Kidney (tissue), 14 donors: ENCODE data around the gene GABBR2. TPM values are rescaled to one million over a fixed set of nuclear protein-coding genes. Genes with fewer than 3 reads are reported as not detected.
A peak's percentile ranks its signal among the peaks of the same experiment; 100 is the strongest.

Source experiments
- DNase-seq, 5 donors: peaks; one replicate each; pipeline ENCODE4 v3.0.0-alpha.2; 2013 to 2020
- FAIRE-seq: peaks from 2 replicates; lab custom pipeline; 2012; peaks lifted over from hg19 to GRCh38; lab: Jason Lieb, UNC
- H3K27ac ChIP-seq, 2 donors: one replicate each; pipeline ENCODE4 v1.7.0; 2013; ENCODE audit warnings: low read depth in 2 of 2, low read length in 2 of 2, inconsistent platforms in 1 of 2
- H3K27me3 ChIP-seq: one replicate; pipeline ENCODE4 v1.7.1; 2013; ENCODE audit warnings: low read length, inconsistent platforms; ENCODE audit not compliant: control insufficient read depth, insufficient read depth
- H3K36me3 ChIP-seq, 3 donors: one replicate each; pipeline versions ENCODE4 v1.7.0 to v1.7.1; 2013; ENCODE audit warnings: low read length in 3 of 3, control low read depth in 1 of 3, inconsistent platforms in 1 of 3; ENCODE audit not compliant: insufficient read depth in 3 of 3, control insufficient read depth in 2 of 3
- H3K4me1 ChIP-seq, 3 donors: one replicate each; pipeline versions ENCODE4 v1.7.0 to v1.7.1; 2013; ENCODE audit warnings: low read length in 3 of 3, inconsistent platforms in 1 of 3, low read depth in 1 of 3; ENCODE audit not compliant: control insufficient read depth in 2 of 3, insufficient read depth in 2 of 3
- H3K4me3 ChIP-seq, 3 donors: one replicate each; pipeline versions ENCODE4 v1.7.0 to v1.8.1; 2013; ENCODE audit warnings: low read length in 3 of 3, control low read depth in 1 of 3, inconsistent platforms in 1 of 3
- H3K9ac ChIP-seq, 3 donors: one replicate each; pipeline versions ENCODE4 v1.7.0 to v1.7.1; 2013; ENCODE audit warnings: low read length in 3 of 3, control low read depth in 1 of 3, inconsistent platforms in 1 of 3
- H3K9me3 ChIP-seq, 3 donors: one replicate each; pipeline versions ENCODE4 v1.7.0 to v1.7.1; 2013; ENCODE audit warnings: low read length in 3 of 3, control low read depth in 1 of 3, inconsistent platforms in 1 of 3; ENCODE audit not compliant: control insufficient read depth in 2 of 3, insufficient read depth in 1 of 3
- intact Hi-C: fragments of 100-400 bp; cut with DNase I; formaldehyde crosslinking; loops from one replicate; pipeline ENCODE4 v1.11.1; 2022
- polyA plus RNA-seq: library from polyadenylated mRNA; stranded (reverse); fragments of 350-450 nt; fragmentation: Illumina TruSeq; extraction: RNeasy Lipid Tissue Mini Kit (QIAGEN cat#74804); gene quantifications from one replicate; pipeline ENCODE4 v1.2.3, GENCODE V29; 2014; ENCODE audit warnings: low read depth, low replicate concordance; ENCODE audit not compliant: insufficient read depth
- total RNA-seq: library from RNA; stranded (reverse); fragmentation: NEBNext Ultra II Directional; extraction: Animal tissue kit (Norgen Biotek cat#: 25700); gene quantifications from one replicate; pipeline ENCODE4 v1.2.1, GENCODE V29; 2021
- TF ChIP-seq, protein P1 (sequence below): IDR thresholded peaks from 3 replicates; pipeline ENCODE4 v1.5.1; 2012; ENCODE audit warnings: mild to moderate bottlenecking, moderate library complexity, borderline replicate concordance; ENCODE audit not compliant: insufficient read depth; ENCODE audit errors: extremely low read depth
- donor health status: control.
- donor health status: control.
- donor health status: control.
- donor health status: control.
- donor health status: control.
- donor health status: DM: yes; HTN: yes; CAD: no.
- donor health status: Normal renal cell carcinoma (clear cell type).

GABBR2 gene
- total and polyA plus RNA-seq, 2 donors from 2014 or later, result 0.06 TPM; not detected in 1

DNA sequence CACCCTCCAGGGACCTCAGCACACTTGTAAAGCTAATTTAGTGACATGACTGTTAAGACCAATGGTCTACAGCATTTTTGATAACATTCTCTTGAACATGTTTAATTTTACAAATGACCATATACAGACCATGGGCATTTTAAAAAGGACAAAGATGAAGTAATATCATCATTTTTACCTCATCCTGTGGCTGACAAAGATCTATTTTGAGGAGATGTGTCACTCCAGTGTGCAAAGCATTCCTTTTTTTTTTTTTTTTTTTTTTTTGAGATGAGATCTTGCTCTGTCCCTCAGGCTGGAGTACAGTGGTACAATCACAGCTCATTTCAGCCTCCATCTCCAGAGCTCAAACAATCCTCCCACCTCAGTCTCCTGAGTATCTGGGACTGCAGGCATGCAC lies 335.1 kb downstream of the GABBR2 start:
- Histone ChIP-seq H3K27ac (no peak overlapping the region), H3K4me1 (no peaks in the 10 kb centered on the region), H3K36me3 (no peaks in the 10 kb centered on the region), H3K9ac (no peak overlapping the region), H3K4me3 (no peak overlapping the region), H3K9me3 (no peaks in the 10 kb centered on the region), H3K27me3 (no peaks in the 10 kb centered on the region)
- TF ChIP-seq, protein P1, sequence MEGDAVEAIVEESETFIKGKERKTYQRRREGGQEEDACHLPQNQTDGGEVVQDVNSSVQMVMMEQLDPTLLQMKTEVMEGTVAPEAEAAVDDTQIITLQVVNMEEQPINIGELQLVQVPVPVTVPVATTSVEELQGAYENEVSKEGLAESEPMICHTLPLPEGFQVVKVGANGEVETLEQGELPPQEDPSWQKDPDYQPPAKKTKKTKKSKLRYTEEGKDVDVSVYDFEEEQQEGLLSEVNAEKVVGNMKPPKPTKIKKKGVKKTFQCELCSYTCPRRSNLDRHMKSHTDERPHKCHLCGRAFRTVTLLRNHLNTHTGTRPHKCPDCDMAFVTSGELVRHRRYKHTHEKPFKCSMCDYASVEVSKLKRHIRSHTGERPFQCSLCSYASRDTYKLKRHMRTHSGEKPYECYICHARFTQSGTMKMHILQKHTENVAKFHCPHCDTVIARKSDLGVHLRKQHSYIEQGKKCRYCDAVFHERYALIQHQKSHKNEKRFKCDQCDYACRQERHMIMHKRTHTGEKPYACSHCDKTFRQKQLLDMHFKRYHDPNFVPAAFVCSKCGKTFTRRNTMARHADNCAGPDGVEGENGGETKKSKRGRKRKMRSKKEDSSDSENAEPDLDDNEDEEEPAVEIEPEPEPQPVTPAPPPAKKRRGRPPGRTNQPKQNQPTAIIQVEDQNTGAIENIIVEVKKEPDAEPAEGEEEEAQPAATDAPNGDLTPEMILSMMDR, result no peak
- DNase-seq (no peak), FAIRE-seq (no peak)
- intact Hi-C loops, result no loop called here

DNA sequence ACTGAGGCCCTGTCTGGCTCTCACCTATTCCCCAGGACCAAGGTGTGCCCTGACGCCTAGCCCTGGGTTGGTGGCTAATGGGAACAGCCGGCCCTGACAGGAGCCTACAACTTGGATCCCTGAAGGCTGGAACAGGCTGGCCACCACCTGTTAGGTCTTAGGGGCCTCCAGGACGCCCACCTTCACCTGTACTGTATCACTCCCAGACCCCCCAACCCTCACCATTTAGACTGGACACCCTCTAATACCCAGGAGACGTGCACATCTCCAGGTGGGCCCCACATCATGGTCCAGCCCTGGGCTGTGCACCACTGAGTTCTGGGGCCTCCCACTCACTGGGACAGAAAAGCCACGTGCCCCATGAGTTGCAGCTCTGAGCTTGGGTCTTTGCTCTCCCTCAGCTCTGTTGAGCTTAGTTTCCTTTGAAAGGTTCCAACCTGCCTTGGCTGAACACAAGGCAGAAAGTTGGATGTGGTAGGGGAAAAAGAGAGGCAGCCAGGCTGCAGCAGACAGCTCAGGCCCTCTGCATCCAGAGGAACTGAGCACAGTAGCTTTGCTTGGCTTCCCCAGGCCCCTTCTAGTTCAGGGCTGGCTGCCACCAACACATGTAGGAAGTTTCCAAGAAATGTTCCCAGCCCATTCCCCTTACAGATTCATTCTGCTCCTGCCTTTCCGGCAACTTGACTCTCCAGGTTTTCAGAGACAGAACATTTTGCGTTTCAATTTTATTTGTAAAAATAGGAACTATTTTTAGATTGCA lies 336.5 kb downstream of the GABBR2 start:
- FAIRE-seq, result no peak
- intact Hi-C loops, result no loop called here

DNA sequence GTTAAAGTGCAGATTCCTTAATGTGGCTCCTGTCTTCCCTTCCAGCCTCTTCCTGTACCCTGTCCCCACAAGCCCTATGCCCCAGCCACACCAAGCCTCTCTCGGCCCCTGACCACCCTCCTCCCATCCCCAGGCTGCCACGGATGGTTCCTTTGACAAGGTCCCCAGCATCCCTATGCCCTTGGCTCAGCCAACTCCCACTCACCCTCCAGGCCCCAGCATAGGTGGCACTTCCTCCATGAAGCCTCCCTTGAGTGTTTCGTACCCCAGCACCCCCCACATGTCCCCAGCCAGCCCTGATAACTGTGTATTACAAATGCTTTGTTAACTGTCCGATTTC lies 337.8 kb downstream of the GABBR2 start:
- intact Hi-C loops, result no loop called here
- Histone ChIP-seq H3K27me3 (no peaks in the 10 kb centered on the region), H3K4me3 (no peak overlapping the region), H3K27ac (no peak overlapping the region), H3K9me3 (peaks cover 0 to 5% (median 0%) of the 10 kb centered on the region in 3 donors), H3K9ac (no peak overlapping the region), H3K36me3 (no peaks in the 10 kb centered on the region), H3K4me1 (no peaks in the 10 kb centered on the region)
- TF ChIP-seq, protein P1, result no peak
- DNase-seq, result no peak
- FAIRE-seq, result no peak

More for the DNA sequence above, 336.5 kb downstream of the GABBR2 start:
- Histone ChIP-seq H3K9ac (no peak overlapping the region), H3K27ac (no peak overlapping the region), H3K36me3 (no peaks in the 10 kb centered on the region), H3K27me3 (no peaks in the 10 kb centered on the region), H3K4me3 (no peak overlapping the region), H3K4me1 (no peaks in the 10 kb centered on the region), H3K9me3 (no peaks in the 10 kb centered on the region)
- DNase-seq, result peak in 2 of 5 donors; percentile 6 to 61
- TF ChIP-seq, protein P1, result no peak
